Hepatocyte (in vitro differentiated cells): ENCODE measurements around the gene NCOA7. TPM values are rescaled to one million over a fixed set of nuclear protein-coding genes. Genes with fewer than 3 reads are reported as not detected.

Experiments
- DNase-seq: peaks from one replicate; pipeline ENCODE4 v3.0.0-alpha.2; 2016; ENCODE audit warnings: low spot score
- H2AFZ ChIP-seq: fragments of 200-600 bp; sonication (generic); 2 replicates; pipeline ENCODE4 v1.6.0; 2016; ENCODE audit warnings: antibody characterized with exemption, mild to moderate bottlenecking
- H3K27ac ChIP-seq: fragments of 200-600 bp; sonication (generic); 2 replicates; pipeline ENCODE4 v1.5.1; 2016; ENCODE audit warnings: mild to moderate bottlenecking
- H3K27me3 ChIP-seq: fragments of 200-600 bp; sonication (generic); 2 replicates; pipeline ENCODE4 v1.6.1; 2016
- H3K36me3 ChIP-seq: fragments of 200-600 bp; sonication (generic); replicated peaks from 2 replicates; pipeline ENCODE4 v1.5.1; 2016; ENCODE audit warnings: low read depth; ENCODE audit not compliant: insufficient read depth
- H3K4me1 ChIP-seq: fragments of 200-600 bp; sonication (generic); 2 replicates; pipeline ENCODE4 v1.5.1; 2016; ENCODE audit warnings: mild to moderate bottlenecking, moderate library complexity; ENCODE audit not compliant: insufficient read depth
- H3K4me2 ChIP-seq: fragments of 200-600 bp; sonication (generic); 2 replicates; pipeline ENCODE4 v1.6.0; 2016
- H3K4me3 ChIP-seq: fragments of 200-600 bp; sonication (generic); 2 replicates; pipeline ENCODE4 v1.5.1; 2016; ENCODE audit warnings: mild to moderate bottlenecking
- H3K79me2 ChIP-seq: fragments of 200-600 bp; sonication (generic); 2 replicates; pipeline ENCODE4 v1.6.0; 2017; ENCODE audit warnings: mild to moderate bottlenecking
- H3K9me2 ChIP-seq: fragments of 200-600 bp; sonication (generic); replicated peaks from 2 replicates; pipeline ENCODE4 v1.6.0; 2017; ENCODE audit warnings: mild to moderate bottlenecking; ENCODE audit not compliant: insufficient read depth
- H3K9me3 ChIP-seq: fragments of 200-600 bp; sonication (generic); 2 replicates; pipeline ENCODE4 v1.5.1; 2016; ENCODE audit warnings: low read depth, mild to moderate bottlenecking
- H4K20me1 ChIP-seq: fragments of 200-600 bp; sonication (generic); 2 replicates; pipeline ENCODE4 v1.6.0; 2016; ENCODE audit warnings: mild to moderate bottlenecking; ENCODE audit not compliant: insufficient read depth, poor library complexity, severe bottlenecking
- CTCF ChIP-seq: fragments of 200-600 bp; sonication (generic); IDR thresholded peaks from 2 replicates; pipeline ENCODE4 v1.5.1; 2016; ENCODE audit warnings: antibody characterized with exemption, mild to moderate bottlenecking; ENCODE audit not compliant: poor library complexity
- EZH2 ChIP-seq: fragments of 200-600 bp; sonication (generic); IDR thresholded peaks from 2 replicates; pipeline ENCODE4 v1.6.1; 2016; ENCODE audit warnings: antibody characterized with exemption, mild to moderate bottlenecking, borderline replicate concordance
- EZH2phosphoT487 ChIP-seq: fragments of 200-600 bp; sonication (generic); IDR thresholded peaks from one replicate; pipeline ENCODE4 v1.6.1; 2018; ENCODE audit warnings: antibody characterized with exemption, mild to moderate bottlenecking, low read depth, moderate library complexity; ENCODE audit not compliant: unreplicated experiment, severe bottlenecking
- WGBS: methylation state at CpG from one replicate; pipeline ENCODE4 v1.1.6; 2016; ENCODE audit warnings: low lambda C conversion rate; ENCODE audit errors: missing lambda C conversion rate; 5-methylcytosine and 5-hydroxymethylcytosine counted together
- polyA plus RNA-seq: library from polyadenylated mRNA; unstranded; fragments of >200 nt; fragmentation: Nextera tagmentation; extraction: Ambion mirVana; gene quantifications from 2 replicates; pipeline ENCODE4 v1.2.1, GENCODE V29; 2016
- total RNA-seq: library from RNA; depleted of rRNA; stranded (reverse); fragments of >200 nt; gene quantifications from 2 replicates; pipeline ENCODE4 v1.2.3, GENCODE V29; 2014

NCOA7 gene
- total and polyA plus RNA-seq, 2 experiments from 2014 or later, result 17.3 to 42.0 TPM

GRCh38 chr6:125852587-125852986, 61.8 kb downstream of the NCOA7 start:
- Histone ChIP-seq H3K9me2 (no peaks in the 10 kb centered on the region), H4K20me1 (no peaks in the 10 kb centered on the region), H3K79me2 (peaks cover 24% of the 10 kb centered on the region), H3K4me2 (no peak overlapping the region), H3K36me3 (no peaks in the 10 kb centered on the region), H3K4me3 (no peak overlapping the region), H3K27ac (no peak overlapping the region), H3K27me3 (no peaks in the 10 kb centered on the region), H2AFZ (no peak overlapping the region), H3K4me1 (no peaks in the 10 kb centered on the region), H3K9me3 (no peaks in the 10 kb centered on the region)
- TF ChIP-seq CTCF, result no peak
- TF ChIP-seq EZH2phosphoT487, result no peak
- TF ChIP-seq EZH2, result no peak
- WGBS, result 97% methylated on average over 2 of the region's 2 CpGs
- no peak for DNase-seq

- Histone ChIP-seq H3K27me3 (no peaks in the 10 kb centered on the region), H3K4me1 (no peaks in the 10 kb centered on the region), H3K9me2 (no peaks in the 10 kb centered on the region), H3K9me3 (no peaks in the 10 kb centered on the region), H3K79me2 (peaks cover 24% of the 10 kb centered on the region), H4K20me1 (no peaks in the 10 kb centered on the region), H3K36me3 (no peaks in the 10 kb centered on the region), H3K4me2 (no peak overlapping the region), H2AFZ (no peak overlapping the region), H3K4me3 (no peak overlapping the region), H3K27ac (no peak overlapping the region)
- WGBS, result 95% methylated on average over 1 of the region's 1 CpG
- DNase-seq, result no peak
- TF ChIP-seq CTCF, result no peak
- TF ChIP-seq EZH2phosphoT487, result no peak
- TF ChIP-seq EZH2, result no peak
Measured at GRCh38 chr6:125853168-125853567, 62.4 kb downstream of the NCOA7 start.

- H3K36me3 ChIP-seq, result no peaks in the 10 kb centered on the region
Measured at GRCh38 chr6:125853756-125854155, 63.0 kb downstream of the NCOA7 start.

More at GRCh38 chr6:125853756-125854155, 63.0 kb downstream of the NCOA7 start:
- H3K9me2 ChIP-seq, result no peaks in the 10 kb centered on the region
- TF ChIP-seq CTCF, result no peak
- TF ChIP-seq EZH2phosphoT487, result no peak
- no peaks in the 10 kb centered on the region for H3K4me1 ChIP-seq
- H3K4me2 ChIP-seq, result no peak overlapping the region
- no peak overlapping the region for H3K27ac ChIP-seq
- no peak for DNase-seq
- WGBS, result 96% methylated on average over 1 of the region's 1 CpG
- H3K4me3 ChIP-seq, result no peak overlapping the region
- no peaks in the 10 kb centered on the region for H3K27me3 ChIP-seq
- peaks cover 24% of the 10 kb centered on the region for H3K79me2 ChIP-seq
- H4K20me1 ChIP-seq, result no peaks in the 10 kb centered on the region
- H2AFZ ChIP-seq, result no peak overlapping the region
- no peaks in the 10 kb centered on the region for H3K9me3 ChIP-seq
